Mesenchymal stem cell (in vitro differentiated cells and primary cell): ENCODE data around the gene DDX41.

Experiments
- DNase-seq: peaks from one replicate; pipeline ENCODE4 v3.0.0-alpha.2; 2013
- H2AFZ ChIP-seq: one replicate; pipeline ENCODE4 v1.6.1; 2013; ENCODE audit warnings: low read depth, mild to moderate bottlenecking, control low read depth, inconsistent platforms, low read length, moderate library complexity
- H2AK5ac ChIP-seq: 2 replicates; pipeline ENCODE4 v1.6.1; 2013; ENCODE audit warnings: low read length, moderate library complexity, mild to moderate bottlenecking, inconsistent platforms; ENCODE audit not compliant: severe bottlenecking
- H2BK120ac ChIP-seq: one replicate; pipeline ENCODE4 v1.6.1; 2013; ENCODE audit warnings: low read depth, mild to moderate bottlenecking, inconsistent platforms, low read length, moderate library complexity
- H2BK12ac ChIP-seq, 2 experiments: one replicate each; pipeline ENCODE4 v1.6.1; 2013; ENCODE audit warnings: inconsistent platforms in 2 of 2, low read length in 2 of 2, mild to moderate bottlenecking in 2 of 2, moderate library complexity in 2 of 2, control low read depth in 1 of 2
- H2BK15ac ChIP-seq: one replicate; pipeline ENCODE4 v1.6.1; 2013; ENCODE audit warnings: mild to moderate bottlenecking, low read depth, inconsistent platforms; ENCODE audit not compliant: poor library complexity, severe bottlenecking
- H2BK5ac ChIP-seq: 2 replicates; pipeline ENCODE4 v1.6.1; 2013; ENCODE audit warnings: low read depth, mild to moderate bottlenecking, low read length, control low read depth, inconsistent platforms; ENCODE audit not compliant: poor library complexity, severe bottlenecking
- H3K14ac ChIP-seq, 2 experiments: one replicate each; pipeline ENCODE4 v1.6.1; 2013; ENCODE audit warnings: inconsistent platforms in 2 of 2, low read length in 2 of 2, control low read depth in 1 of 2, mild to moderate bottlenecking in 1 of 2, moderate library complexity in 1 of 2
- H3K18ac ChIP-seq, 2 experiments: one replicate each; pipeline ENCODE4 v1.6.1; 2013; ENCODE audit warnings: inconsistent platforms in 2 of 2, low read length in 2 of 2, control low read depth in 1 of 2, low read depth in 1 of 2, mild to moderate bottlenecking in 1 of 2
- H3K23ac ChIP-seq, 2 experiments: one replicate each; pipeline ENCODE4 v1.6.1; 2013; ENCODE audit warnings: inconsistent platforms in 2 of 2, low read length in 2 of 2, mild to moderate bottlenecking in 2 of 2, moderate library complexity in 2 of 2, control low read depth in 1 of 2
- H3K27ac ChIP-seq: 2 replicates; pipeline ENCODE4 v1.5.1; 2013; ENCODE audit warnings: mild to moderate bottlenecking, moderate library complexity, low read length, control low read depth, inconsistent platforms; ENCODE audit not compliant: poor library complexity, severe bottlenecking
- H3K27me3 ChIP-seq, 2 experiments: 2 replicates each; pipeline versions ENCODE4 v1.6.1 to v1.7.0; 2013; ENCODE audit warnings: low read length in 2 of 2, mild to moderate bottlenecking in 2 of 2, moderate library complexity in 2 of 2, control low read depth in 1 of 2, inconsistent platforms in 1 of 2; ENCODE audit not compliant: control insufficient read depth in 1 of 2, insufficient read depth in 1 of 2
- H3K36me3 ChIP-seq, 2 experiments: 2 replicates each; pipeline versions ENCODE4 v1.6.1 to v1.7.0; 2013; ENCODE audit warnings: low read length in 2 of 2, control low read depth in 1 of 2, inconsistent platforms in 1 of 2, low read depth in 1 of 2, mild to moderate bottlenecking in 1 of 2; ENCODE audit not compliant: insufficient read depth in 2 of 2, control insufficient read depth in 1 of 2
- H3K4ac ChIP-seq, 2 experiments: one replicate each; pipeline ENCODE4 v1.6.1; 2013; ENCODE audit warnings: inconsistent platforms in 2 of 2, low read length in 2 of 2, mild to moderate bottlenecking in 2 of 2, moderate library complexity in 2 of 2, control low read depth in 1 of 2, low read depth in 1 of 2
- H3K4me1 ChIP-seq: 2 replicates; pipeline ENCODE4 v1.6.1; 2013; ENCODE audit warnings: low read depth, low read length, control low read depth; ENCODE audit not compliant: control insufficient read depth, insufficient read depth
- H3K4me2 ChIP-seq: 2 replicates; pipeline ENCODE4 v1.6.1; 2013; ENCODE audit warnings: low read length, mild to moderate bottlenecking, inconsistent platforms; ENCODE audit not compliant: poor library complexity, severe bottlenecking
- H3K4me3 ChIP-seq, 2 experiments: 2 replicates each; pipeline versions ENCODE4 v1.5.1 to v1.7.0; 2013; ENCODE audit warnings: low read length in 2 of 2, mild to moderate bottlenecking in 2 of 2, control low read depth in 1 of 2, low read depth in 1 of 2; ENCODE audit not compliant: insufficient read depth in 1 of 2
- H3K79me1 ChIP-seq: replicated peaks from 2 replicates; pipeline ENCODE4 v1.6.1; 2013; ENCODE audit warnings: mild to moderate bottlenecking, control low read depth, low read length, inconsistent platforms; ENCODE audit not compliant: poor library complexity, severe bottlenecking
- H3K9ac ChIP-seq: 2 replicates; pipeline ENCODE4 v1.7.0; 2013; ENCODE audit warnings: mild to moderate bottlenecking, low read length, moderate library complexity
- H3K9me3 ChIP-seq: 2 replicates; pipeline ENCODE4 v1.7.0; 2013; ENCODE audit warnings: mild to moderate bottlenecking, low read length; ENCODE audit not compliant: control insufficient read depth
- H4K8ac ChIP-seq: one replicate; pipeline ENCODE4 v1.6.1; 2013; ENCODE audit warnings: inconsistent platforms, mild to moderate bottlenecking, low read length, moderate library complexity
- H4K91ac ChIP-seq: one replicate; pipeline ENCODE4 v1.6.1; 2013; ENCODE audit warnings: mild to moderate bottlenecking, low read length, inconsistent platforms
- WGBS: methylation state at CpG from one replicate; pipeline ENCODE4 v1.1.7; 2013; ENCODE audit warnings: mixed read lengths; 5-methylcytosine and 5-hydroxymethylcytosine counted together

Gene DDX41

DNA sequence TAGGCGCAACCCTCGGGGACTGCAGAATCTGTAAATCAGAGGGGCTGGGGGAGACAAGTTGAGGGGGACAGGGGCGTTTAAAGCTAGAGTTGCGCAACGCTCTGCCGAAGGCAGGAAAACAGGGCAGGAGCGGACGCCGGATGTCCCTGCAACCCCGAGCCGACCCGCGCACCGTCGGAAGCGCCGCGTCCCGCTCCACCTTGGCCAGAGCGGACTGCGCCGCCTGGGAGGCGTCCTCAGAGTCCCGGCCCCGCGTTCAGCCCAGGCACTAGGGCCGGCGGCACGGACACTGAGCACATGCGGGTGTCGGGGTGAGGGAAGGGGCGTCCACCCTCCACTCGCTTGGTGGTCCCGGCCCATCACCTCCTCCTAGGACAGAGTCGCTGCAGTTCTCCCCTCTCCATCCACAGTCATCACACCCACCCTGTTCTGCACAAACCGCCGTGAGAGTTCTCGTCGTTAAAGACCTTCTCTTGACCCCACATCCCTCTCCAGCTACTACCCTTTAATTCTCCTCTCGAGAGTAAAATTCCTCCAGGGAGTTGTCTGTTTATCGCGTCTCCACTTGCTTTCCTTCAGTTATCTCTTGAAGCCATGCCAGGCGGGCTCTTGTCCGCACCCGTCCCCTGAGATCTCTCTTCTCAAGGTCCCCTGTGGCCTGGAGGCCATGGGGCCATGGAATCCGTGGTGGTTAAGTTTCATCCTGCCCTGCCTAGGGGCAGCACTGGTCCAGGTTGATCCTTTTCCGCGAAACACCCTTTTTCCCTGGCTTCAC is 18.6 kb downstream of the DDX41 start:
- Histone ChIP-seq H2BK120ac (peak overlapping the region; percentile 39), H3K4ac (peak overlapping the region; percentile 66 to 76), H3K9ac (peak overlapping the region; percentile 77), H3K14ac (peak overlapping the region in 1 of 2 experiments; percentile 90), H2BK12ac (peak overlapping the region; percentile 75 to 98), H3K36me3 (peaks cover 18 to 27% of the 10 kb centered on the region in 2 experiments), H2AFZ (peak overlapping the region; percentile 73), H3K9me3 (no peaks in the 10 kb centered on the region), H2BK15ac (peak overlapping the region; percentile 26), H3K18ac (peak overlapping the region; percentile 93 to 96), H3K27me3 (no peaks in the 10 kb centered on the region), H3K4me2 (peak overlapping the region; percentile 78), H3K4me3 (peak overlapping the region; percentile 61 to 82), H4K8ac (peak overlapping the region; percentile 80), H3K79me1 (peaks cover 7% of the 10 kb centered on the region), H2AK5ac (peak overlapping the region; percentile 60), H3K4me1 (peaks cover 38% of the 10 kb centered on the region), H2BK5ac (no peak overlapping the region), H3K27ac (peak overlapping the region; percentile 55), H4K91ac (peak overlapping the region; percentile 83), H3K23ac (peak overlapping the region in 1 of 2 experiments; percentile 3)
- peak; percentile 50 for DNase-seq
- WGBS = 12% methylated on average over 38 of the region's 48 CpGs

GRCh38 chr5:177497292-177498012 is 19.3 kb downstream of the DDX41 start, which contains the start of gene PDLIM7:
Gene PDLIM7 (minus strand): TSS chr5:177497604. CDS start chr5:177496512, 1,092 bp downstream.
- peak within 1 kb of the TSS; percentile 94 for H2BK15ac ChIP-seq
- peak within 1 kb of the TSS; percentile 95 to 98 for H2BK12ac ChIP-seq
- peak within 1 kb of the TSS; percentile 73 for H2AFZ ChIP-seq
- H3K4ac ChIP-seq = peak within 1 kb of the TSS; percentile 94 to 98
- peaks cover 7% of the 10 kb centered on the region for H3K79me1 ChIP-seq
- H3K4me3 ChIP-seq = peak within 1 kb of the TSS; percentile 78 to 82
- H3K4me2 ChIP-seq = peak within 1 kb of the TSS; percentile 78
- no peaks in the 10 kb centered on the region for H3K9me3 ChIP-seq
- peak within 1 kb of the TSS; percentile 96 to 100 for H3K18ac ChIP-seq
- under 1% methylated on average over 55 of the region's 73 CpGs for WGBS
- no peaks in the 10 kb centered on the region for H3K27me3 ChIP-seq
- DNase-seq = peak; percentile 97
- peaks cover 43% of the 10 kb centered on the region for H3K4me1 ChIP-seq
- peak within 1 kb of the TSS; percentile 99 for H4K91ac ChIP-seq
- peak within 1 kb of the TSS; percentile 99 for H3K27ac ChIP-seq
- H4K8ac ChIP-seq = peak within 1 kb of the TSS; percentile 93
- peak within 1 kb of the TSS; percentile 94 for H3K9ac ChIP-seq
- H2BK120ac ChIP-seq = peak within 1 kb of the TSS; percentile 87
- peak within 1 kb of the TSS; percentile 76 to 94 for H3K14ac ChIP-seq
- H3K36me3 ChIP-seq = peaks cover 25 to 28% of the 10 kb centered on the region in 2 experiments
- H3K23ac ChIP-seq = peak within 1 kb of the TSS; percentile 24 to 78
- peak within 1 kb of the TSS; percentile 98 for H2BK5ac ChIP-seq
- H2AK5ac ChIP-seq = peak within 1 kb of the TSS; percentile 78

DNA sequence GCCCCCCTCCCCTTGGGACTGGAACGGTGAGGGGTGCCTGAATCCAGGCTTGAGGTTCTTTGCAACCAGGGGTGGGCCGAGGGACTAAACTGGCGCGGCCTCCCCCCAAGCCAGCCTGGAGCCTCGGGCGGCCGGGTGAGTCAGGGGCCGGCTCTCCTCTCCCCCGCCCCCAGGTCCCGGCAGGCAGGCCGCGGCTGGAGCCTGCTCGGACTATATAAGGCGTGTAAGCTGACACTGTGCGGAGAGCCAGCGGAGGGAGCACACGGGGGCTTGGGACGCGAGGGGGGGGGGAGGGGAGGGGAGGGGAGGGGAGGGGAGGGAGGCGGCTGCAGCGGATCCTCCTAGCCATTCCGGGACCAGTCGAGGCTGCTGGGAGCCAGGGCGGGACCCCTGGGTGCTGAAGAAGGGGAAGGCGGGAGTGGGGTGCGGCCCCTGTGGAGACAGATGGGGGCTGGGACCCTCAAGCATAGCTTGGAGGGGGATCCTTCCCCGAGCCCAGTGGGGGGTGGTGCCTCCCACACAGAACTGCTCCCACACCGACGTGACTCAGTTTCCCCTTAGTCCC is 20.0 kb downstream of the DDX41 start:
- peak overlapping the region; percentile 96 to 100 for H3K18ac ChIP-seq
- 1% methylated on average over 15 of the region's 29 CpGs for WGBS
- peak overlapping the region; percentile 94 to 98 for H3K4ac ChIP-seq
- peaks cover 31 to 35% of the 10 kb centered on the region in 2 experiments for H3K36me3 ChIP-seq
- H3K23ac ChIP-seq = peak overlapping the region; percentile 24 to 78
- H2BK12ac ChIP-seq = peak overlapping the region; percentile 95 to 96
- H3K79me1 ChIP-seq = peaks cover 7% of the 10 kb centered on the region
- H2BK15ac ChIP-seq = peak overlapping the region; percentile 94
- H2BK5ac ChIP-seq = peak overlapping the region; percentile 98
- peak overlapping the region; percentile 76 for H3K4me2 ChIP-seq
- no peak overlapping the region for H2AFZ ChIP-seq
- DNase-seq = peak; percentile 95
- H4K91ac ChIP-seq = peak overlapping the region; percentile 99
- H3K27ac ChIP-seq = peak overlapping the region; percentile 99
- peak overlapping the region; percentile 78 to 82 for H3K4me3 ChIP-seq
- H3K14ac ChIP-seq = peak overlapping the region; percentile 76 to 84
- H4K8ac ChIP-seq = peak overlapping the region; percentile 93
- no peaks in the 10 kb centered on the region for H3K9me3 ChIP-seq
- peak overlapping the region; percentile 87 for H2BK120ac ChIP-seq
- H3K4me1 ChIP-seq = peaks cover 49% of the 10 kb centered on the region
- peak overlapping the region; percentile 78 for H2AK5ac ChIP-seq
- H3K27me3 ChIP-seq = no peaks in the 10 kb centered on the region
- H3K9ac ChIP-seq = peak overlapping the region; percentile 94
